HL-60 (cell line): ENCODE results near the gene SNX5.

Source experiments
- CTCF ChIP-seq: IDR thresholded peaks from one replicate; pipeline ENCODE4 v1.5.1; 2011; ENCODE audit warnings: low read length, control low read depth, inconsistent platforms; ENCODE audit not compliant: insufficient read depth
- GABPA ChIP-seq: IDR thresholded peaks from 2 replicates; pipeline ENCODE4 v1.6.1; 2012; ENCODE audit warnings: low read depth
- POLR2AphosphoS5 ChIP-seq: IDR thresholded peaks from 2 replicates; pipeline ENCODE4 v1.6.1; 2012; ENCODE audit warnings: low read depth

GRCh38 chr20:18006684-18007083 is 38.1 kb upstream of the SNX5 start:
- no peak for TF ChIP-seq CTCF
- no peak for TF ChIP-seq POLR2AphosphoS5
- no peak for TF ChIP-seq GABPA
